Small intestine (tissue), 16 donors: ENCODE measurements around the gene BSND. TPM values are rescaled to one million over a fixed set of nuclear protein-coding genes. Genes with fewer than 3 reads are reported as not detected.

ENCODE experiments used
- DNase-seq, 2 donors: peaks; one replicate each; pipeline versions ENCODE4 v3.0.0 to v3.0.0-alpha.2; 2013
- FAIRE-seq: peaks from 2 replicates; lab custom pipeline; 2012; peaks lifted over from hg19 to GRCh38; lab: Jason Lieb, UNC
- H3K27ac ChIP-seq, 3 donors: one replicate each; pipeline ENCODE4 v1.5.1; 2013; ENCODE audit warnings: low read length in 2 of 3, mild to moderate bottlenecking in 2 of 3, control low read depth in 1 of 3, inconsistent platforms in 1 of 3, low read depth in 1 of 3, moderate library complexity in 1 of 3
- H3K27me3 ChIP-seq, 3 donors: one replicate each; pipeline ENCODE4 v1.6.1; 2013; ENCODE audit warnings: low read length in 3 of 3, inconsistent platforms in 1 of 3; ENCODE audit not compliant: control insufficient read depth in 3 of 3, insufficient read depth in 3 of 3
- H3K36me3 ChIP-seq, 3 donors: one replicate each; pipeline ENCODE4 v1.6.1; 2013; ENCODE audit warnings: low read length in 3 of 3, inconsistent platforms in 1 of 3, low read depth in 1 of 3, mild to moderate bottlenecking in 1 of 3, moderate library complexity in 1 of 3; ENCODE audit not compliant: control insufficient read depth in 3 of 3, insufficient read depth in 2 of 3
- H3K4me1 ChIP-seq, 3 donors: one replicate each; pipeline ENCODE4 v1.6.1; 2013; ENCODE audit warnings: low read length in 2 of 3, inconsistent platforms in 1 of 3, low read depth in 1 of 3, mild to moderate bottlenecking in 1 of 3, moderate library complexity in 1 of 3; ENCODE audit not compliant: control insufficient read depth in 3 of 3, insufficient read depth in 2 of 3
- H3K4me3 ChIP-seq, 3 donors: one replicate each; pipeline ENCODE4 v1.5.1; 2013; ENCODE audit warnings: low read length in 3 of 3, control low read depth in 1 of 3, inconsistent platforms in 1 of 3, low read depth in 1 of 3, mild to moderate bottlenecking in 1 of 3, moderate library complexity in 1 of 3
- H3K9me3 ChIP-seq, 2 donors: one replicate each; pipeline ENCODE4 v1.6.1; 2013; ENCODE audit warnings: low read depth in 1 of 2, low read length in 1 of 2; ENCODE audit not compliant: control insufficient read depth in 2 of 2, insufficient read depth in 1 of 2
- WGBS, 3 donors: extraction: QIAGEN DNeasy Blood & Tissue Kit; methylation state at CpG; one replicate each; pipeline ENCODE4 v1.1.7; 2013; 5-methylcytosine and 5-hydroxymethylcytosine counted together
- long read RNA-seq, 10 donors: transcript quantifications; one replicate each; lab custom pipeline, GENCODE V29; 2026
- polyA plus RNA-seq, 4 donors: library from polyadenylated mRNA; stranded (reverse) in 3 of 4; unstranded in 1 of 4; fragments of 200-250 nt in 3 of 4; fragments of 120-200 nt in 1 of 4; gene quantifications; one replicate each; pipeline versions ENCODE4 v1.2.1 to v1.2.3, GENCODE V29; 2013
- donor health status: healthy with polysubstance abuse.
- donor health status: control.
- donor health status: control.
- donor health status: Bipolar disorder and iron deficiency.
- donor health status: healthy.

BSND gene
- polyA plus RNA-seq, result under 1 TPM in 2 of 4 donors, not detected in 2; 0.01 TPM
- long read RNA-seq, donor 1, result 0 reads
- long read RNA-seq, donor 2, result 0 reads
- long read RNA-seq, donor 3, result 0 reads
- long read RNA-seq, donor 4, result 0 reads
- long read RNA-seq, donor 5, result 0 reads
- long read RNA-seq, donor 6, result 0 reads
- long read RNA-seq, donor 7, result 0 reads
- long read RNA-seq, donor 8, result 0 reads
- long read RNA-seq, donor 9, result 0 reads
- long read RNA-seq, donor 10, result 0 reads

DNA sequence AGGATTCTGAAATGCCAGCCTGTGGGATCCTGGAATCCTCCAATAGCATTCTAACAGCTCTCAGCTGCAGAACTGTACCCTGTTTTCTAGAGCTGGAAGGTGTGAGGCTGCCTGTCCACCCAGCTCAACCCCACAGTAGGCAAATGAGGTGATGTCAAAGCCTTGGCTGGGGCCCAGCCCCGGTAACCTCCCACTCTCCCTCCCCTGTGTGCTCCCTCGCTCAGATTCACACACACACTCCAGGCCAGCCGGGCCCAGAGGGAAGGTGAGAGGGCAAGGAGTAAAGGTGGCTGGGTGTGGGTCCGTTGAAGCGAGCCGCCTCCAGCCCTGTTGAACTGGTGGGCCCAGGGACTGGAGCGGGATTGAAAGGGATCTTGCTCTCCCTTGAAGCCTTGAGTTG, at the start of gene BSND:
Gene BSND (plus strand): TSS at position 257 of the 400 bp plus-strand sequence. CDS start 254 bp downstream, outside the sequence.
- Histone ChIP-seq H3K36me3 (no peaks in the 10 kb centered on the region), H3K4me3 (no peak within 1 kb of the TSS), H3K27ac (no peak within 1 kb of the TSS), H3K9me3 (peaks cover 0 to 3% of the 10 kb centered on the region in 2 donors), H3K27me3 (peaks cover 0 to 32% (median 21%) of the 10 kb centered on the region in 3 donors), H3K4me1 (peaks cover 0 to 9% (median 0%) of the 10 kb centered on the region in 3 donors)
- DNase-seq, result no peak
- WGBS, 3 donors, result 36 to 57% (median 51%) methylated on average over 7 of the region's 7 CpGs
- no peak for FAIRE-seq

DNA sequence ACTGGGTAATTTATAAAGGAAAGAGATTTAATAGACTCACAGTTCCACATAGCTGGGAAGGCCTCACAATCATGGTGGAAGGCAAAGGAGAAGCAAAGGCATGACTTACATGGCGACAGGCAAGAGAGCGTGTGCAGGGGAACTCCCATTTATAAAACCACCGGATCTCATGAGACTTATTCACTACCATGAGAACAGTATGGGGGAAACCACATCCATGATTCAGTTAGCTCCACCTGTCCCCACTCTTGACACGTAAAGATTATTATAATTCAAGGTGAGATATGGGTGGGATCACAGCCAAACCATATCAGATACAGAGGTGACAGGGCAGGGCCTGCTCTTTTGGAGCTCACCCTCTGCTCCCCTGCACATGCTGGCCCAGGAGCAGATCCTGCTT, 49.7 kb upstream of the BSND start:
- no peak overlapping the region for H3K4me3 ChIP-seq
- H3K27ac ChIP-seq, result no peak overlapping the region
- no peak for FAIRE-seq
- H3K36me3 ChIP-seq, result no peaks in the 10 kb centered on the region
- 57 to 69% (median 65%) methylated on average over 4 of the region's 4 CpGs for WGBS, 3 donors
- H3K27me3 ChIP-seq, result no peaks in the 10 kb centered on the region
- H3K4me1 ChIP-seq, result peaks cover 0 to 23% (median 0%) of the 10 kb centered on the region in 3 donors
- no peak for DNase-seq
- H3K9me3 ChIP-seq, result no peaks in the 10 kb centered on the region

DNA sequence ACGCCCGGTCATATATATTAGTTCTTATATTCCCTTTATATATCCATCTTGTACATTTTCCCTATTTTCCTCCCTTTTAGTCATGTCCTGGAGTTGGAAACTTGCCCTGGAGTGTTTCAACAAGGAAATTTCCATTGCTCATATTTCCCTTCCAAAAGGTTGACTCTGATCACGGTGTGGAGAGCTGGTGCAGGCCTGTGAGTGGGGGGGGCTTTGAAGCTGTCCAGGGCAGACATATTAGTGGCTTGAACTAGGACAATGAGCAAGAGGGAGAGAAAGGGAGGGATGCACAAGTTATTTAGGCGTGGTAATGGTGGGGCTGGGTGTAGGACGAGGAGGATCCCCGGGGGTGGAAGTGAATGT, 48.7 kb upstream of the BSND start:
- Histone ChIP-seq H3K4me3 (no peak overlapping the region), H3K27me3 (no peaks in the 10 kb centered on the region), H3K9me3 (peaks cover 0 to 4% of the 10 kb centered on the region in 2 donors), H3K27ac (no peak overlapping the region), H3K36me3 (no peaks in the 10 kb centered on the region), H3K4me1 (peaks cover 0 to 18% (median 0%) of the 10 kb centered on the region in 3 donors)
- FAIRE-seq (no peak), DNase-seq (no peak)
- 57 to 70% (median 67%) methylated on average over 6 of the region's 6 CpGs for WGBS, 3 donors

DNA sequence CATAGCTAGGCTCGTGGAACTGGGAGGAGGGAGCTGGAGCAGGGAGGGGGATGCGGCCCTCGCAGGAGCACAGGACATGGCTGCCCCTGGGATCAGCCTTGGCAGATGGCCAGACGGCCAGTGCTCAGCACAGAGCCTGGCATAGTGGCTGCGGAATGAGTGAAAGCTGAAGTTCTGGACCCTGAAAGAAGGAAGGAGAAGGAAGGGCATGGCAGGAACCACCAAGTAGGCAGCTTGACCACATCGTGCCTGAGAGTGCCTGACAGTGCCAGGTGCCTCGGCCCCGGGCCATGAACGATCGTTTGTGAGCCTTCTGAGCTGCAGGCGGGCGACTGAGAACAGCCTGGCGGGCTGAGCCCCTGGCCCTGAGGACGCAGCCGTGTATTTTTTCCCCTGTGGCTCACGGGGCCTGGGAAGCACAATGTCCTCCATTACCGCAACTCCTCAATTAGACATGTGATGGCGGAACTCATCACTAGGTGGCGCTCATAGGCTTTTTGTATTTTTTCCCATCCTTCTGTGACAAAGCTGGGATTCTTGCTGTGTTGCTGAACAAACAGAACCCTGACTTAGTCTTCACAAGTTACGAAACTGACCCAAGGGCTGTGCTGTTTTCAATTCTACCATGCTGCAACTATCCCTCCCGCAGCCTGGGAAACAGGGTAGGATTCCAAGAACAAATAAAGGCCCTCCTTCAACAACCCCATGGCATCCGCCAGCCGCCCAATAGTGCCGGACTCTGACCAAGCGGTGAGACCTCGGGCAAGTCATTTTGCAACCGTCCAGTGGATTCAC, 48.2 kb upstream of the BSND start:
- H3K4me3 ChIP-seq, result no peak overlapping the region
- WGBS, 3 donors, result 28 to 37% (median 35%) methylated on average over 26 to 27 of the region's 27 CpGs
- H3K4me1 ChIP-seq, result peaks cover 0 to 12% (median 0%) of the 10 kb centered on the region in 3 donors
- no peaks in the 10 kb centered on the region for H3K36me3 ChIP-seq
- H3K9me3 ChIP-seq, result peaks cover 0 to 4% of the 10 kb centered on the region in 2 donors
- no peak for FAIRE-seq
- H3K27me3 ChIP-seq, result no peaks in the 10 kb centered on the region
- peak; percentile 83 to 91 for DNase-seq
- no peak overlapping the region for H3K27ac ChIP-seq

DNA sequence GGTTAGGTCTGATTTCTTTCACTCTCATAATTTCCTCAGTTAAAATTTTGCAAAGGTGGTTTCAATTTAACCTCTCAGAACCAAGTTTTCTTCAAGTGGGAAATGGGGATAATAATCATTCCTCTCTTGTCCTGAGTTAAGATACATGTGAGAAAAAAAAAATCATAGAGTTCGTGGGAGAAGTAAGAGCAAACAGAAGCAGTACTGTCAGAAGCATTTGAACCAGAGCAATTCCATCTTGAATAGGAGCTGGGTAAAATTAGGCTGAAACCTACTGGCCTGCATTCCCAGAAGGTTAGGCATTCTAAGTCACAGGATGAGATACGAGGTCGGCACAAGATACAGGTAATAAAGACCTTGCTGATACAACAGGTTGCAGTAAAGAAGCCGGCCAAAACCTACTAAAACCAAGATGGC, 46.9 kb upstream of the BSND start:
- 79 to 85% (median 82%) methylated on average over 4 of the region's 4 CpGs for WGBS, 3 donors
- no peak overlapping the region for H3K4me3 ChIP-seq
- no peak for FAIRE-seq
- H3K27me3 ChIP-seq, result no peaks in the 10 kb centered on the region
- H3K4me1 ChIP-seq, result peaks cover 0 to 6% (median 0%) of the 10 kb centered on the region in 3 donors
- H3K9me3 ChIP-seq, result peaks cover 0 to 4% of the 10 kb centered on the region in 2 donors
- no peak for DNase-seq
- no peaks in the 10 kb centered on the region for H3K36me3 ChIP-seq
- no peak overlapping the region for H3K27ac ChIP-seq

DNA sequence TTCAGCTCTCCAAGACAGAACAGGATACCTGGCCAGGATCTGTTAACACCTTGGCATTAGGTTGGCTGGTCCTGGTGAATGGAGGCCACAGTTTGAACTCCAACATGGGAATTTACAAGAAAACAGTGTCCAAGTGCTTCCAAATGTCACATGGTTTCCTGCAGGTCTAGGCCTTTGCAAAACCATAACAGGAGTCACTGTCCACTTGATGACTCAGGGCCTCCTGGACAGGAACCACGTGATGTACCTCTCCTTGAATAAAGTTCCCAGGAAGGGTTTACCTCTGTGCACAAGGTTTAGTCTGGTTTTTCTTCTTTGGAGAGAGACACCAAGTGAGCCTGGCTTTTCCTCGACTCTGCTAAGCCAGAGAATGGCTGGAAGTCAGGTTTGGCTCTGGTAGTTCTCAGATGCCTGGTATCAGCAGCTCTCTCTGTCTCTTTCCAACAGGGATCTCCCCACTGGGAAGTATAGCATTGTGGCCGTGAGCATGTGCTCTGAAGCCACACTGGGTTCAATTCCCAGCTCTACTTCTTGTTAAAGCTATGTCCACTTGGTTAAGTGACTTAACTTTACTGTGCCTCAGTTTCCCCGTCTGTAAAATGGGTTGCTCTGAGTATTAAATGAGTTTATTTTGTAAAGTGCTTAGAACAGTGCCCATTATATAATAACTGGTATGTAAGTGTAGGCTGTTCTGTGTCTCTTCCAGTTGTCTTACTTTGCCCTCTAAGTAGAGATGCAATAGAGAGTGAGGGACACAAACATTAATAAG, 45.6 kb upstream of the BSND start:
- Histone ChIP-seq H3K27ac (no peak overlapping the region), H3K36me3 (no peaks in the 10 kb centered on the region), H3K27me3 (no peaks in the 10 kb centered on the region), H3K9me3 (peaks cover 0 to 10% of the 10 kb centered on the region in 2 donors), H3K4me1 (peaks cover 0 to 6% (median 0%) of the 10 kb centered on the region in 3 donors), H3K4me3 (no peak overlapping the region)
- FAIRE-seq (no peak), DNase-seq (no peak)
- WGBS, 3 donors, result 77 to 80% (median 78%) methylated on average over 4 of the region's 4 CpGs

DNA sequence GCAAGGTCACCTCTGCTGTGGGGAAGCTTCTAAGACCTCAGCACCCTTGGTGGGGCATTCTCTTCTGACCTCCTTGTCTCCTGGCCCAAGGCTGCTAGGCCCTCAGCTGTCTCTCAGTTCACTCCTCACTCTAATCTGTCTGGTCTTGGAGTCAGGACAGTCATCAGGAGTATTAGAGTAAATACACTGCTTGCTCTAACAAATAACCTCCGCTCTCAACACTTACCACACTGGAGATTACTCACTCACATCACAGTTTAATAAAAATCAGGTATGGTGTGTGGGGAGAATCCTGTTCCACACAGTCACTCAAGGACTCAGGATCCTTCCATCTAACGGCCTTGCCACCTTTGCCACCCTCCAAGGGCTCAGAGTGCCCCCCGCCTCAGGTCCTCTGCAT, 44.9 kb upstream of the BSND start:
- H3K4me1 ChIP-seq, result peaks cover 0 to 6% (median 0%) of the 10 kb centered on the region in 3 donors
- H3K36me3 ChIP-seq, result no peaks in the 10 kb centered on the region
- no peak for FAIRE-seq
- H3K27ac ChIP-seq, result no peak overlapping the region
- H3K9me3 ChIP-seq, result peaks cover 0 to 13% of the 10 kb centered on the region in 2 donors
- H3K27me3 ChIP-seq, result no peaks in the 10 kb centered on the region
- no peak for DNase-seq
- WGBS, 3 donors, result 81 to 88% (median 83%) methylated on average over 3 of the region's 3 CpGs
- no peak overlapping the region for H3K4me3 ChIP-seq

DNA sequence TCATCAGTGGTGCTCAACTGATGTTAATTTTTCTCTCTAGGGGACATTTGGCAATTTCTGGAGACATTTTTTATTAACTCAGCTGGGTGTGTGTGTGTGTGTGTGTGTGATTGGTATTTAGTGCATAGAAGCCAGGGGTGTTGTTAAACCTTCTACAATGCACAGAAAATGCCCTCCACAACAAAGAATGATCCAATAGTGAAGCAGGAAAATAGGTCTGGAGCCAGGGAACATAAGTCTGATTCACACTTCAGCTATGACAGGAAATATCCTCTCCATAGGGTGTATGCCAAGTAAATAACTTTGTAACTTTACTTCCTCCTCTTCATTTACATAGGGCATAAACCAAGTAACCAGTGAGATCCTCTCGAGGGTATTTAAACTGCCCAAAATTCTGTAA, 43.4 kb upstream of the BSND start:
- H3K4me1 ChIP-seq, result peaks cover 0 to 2% (median 0%) of the 10 kb centered on the region in 3 donors
- no peaks in the 10 kb centered on the region for H3K36me3 ChIP-seq
- FAIRE-seq, result no peak
- 47 to 67% (median 48%) methylated on average over 1 of the region's 1 CpG for WGBS, 3 donors
- no peak for DNase-seq
- no peak overlapping the region for H3K27ac ChIP-seq
- no peak overlapping the region for H3K4me3 ChIP-seq
- peaks cover 0 to 13% of the 10 kb centered on the region in 2 donors for H3K9me3 ChIP-seq
- H3K27me3 ChIP-seq, result no peaks in the 10 kb centered on the region
